Uterus (tissue), 4 donors: ENCODE data around the gene ANGEL1. TPM values are rescaled to one million over a fixed set of nuclear protein-coding genes. Genes with fewer than 3 reads are reported as not detected.

Source experiments
- DNase-seq, 2 donors: peaks; one replicate each; pipeline ENCODE4 v3.0.0-alpha.2; 2019 to 2020
- H3K27ac ChIP-seq, 2 donors: fragments of 200-600 bp; sonication (generic); 1 replicate in 1 of 2; 2 replicates in 1 of 2; pipeline ENCODE4 v1.5.1; 2016 to 2018
- H3K27me3 ChIP-seq, 2 donors: fragments of 200-600 bp; sonication (generic); one replicate each; pipeline ENCODE4 v1.5.1; 2018 to 2019; ENCODE audit warnings: control low read depth in 1 of 2
- H3K36me3 ChIP-seq, 2 donors: fragments of 200-600 bp; sonication (generic); one replicate each; pipeline ENCODE4 v1.5.1; 2019; ENCODE audit warnings: control low read depth in 1 of 2
- H3K4me1 ChIP-seq, 2 donors: fragments of 200-600 bp; sonication (generic); one replicate each; pipeline ENCODE4 v1.5.1; 2018 to 2019; ENCODE audit warnings: control low read depth in 1 of 2
- H3K4me3 ChIP-seq, 2 donors: fragments of 200-600 bp; sonication (generic); 1 replicate in 1 of 2; 2 replicates in 1 of 2; pipeline ENCODE4 v1.5.1; 2018 to 2019; ENCODE audit warnings: mild to moderate bottlenecking in 1 of 2
- H3K9me3 ChIP-seq, 2 donors: fragments of 200-600 bp; sonication (generic); one replicate each; pipeline ENCODE4 v1.5.1; 2019; ENCODE audit warnings: control low read depth in 1 of 2
- CTCF ChIP-seq, 4 experiments: fragments of 200-600 bp in 2 of 4; fragments of 450-650 bp in 2 of 4; sonication (generic) in 2 of 4; IDR thresholded peaks; one replicate each; pipeline ENCODE4 v1.5.1; 2016 to 2019; ENCODE audit warnings: antibody characterized with exemption in 4 of 4, mild to moderate bottlenecking in 2 of 4, moderate library complexity in 1 of 4
- POLR2A ChIP-seq, 2 donors: fragments of 450-650 bp; IDR thresholded peaks; one replicate each; pipeline ENCODE4 v1.6.1; 2016; ENCODE audit warnings: antibody characterized with exemption in 2 of 2, mild to moderate bottlenecking in 1 of 2, moderate library complexity in 1 of 2
- intact Hi-C: fragments of 100-400 bp; cut with DNase I; formaldehyde crosslinking; loops from one replicate; pipeline ENCODE4 v1.15.1; 2023; ENCODE audit warnings: low total_unique reads
- total RNA-seq, 4 donors: library from RNA; depleted of rRNA in 3 of 4; stranded (reverse); fragments of >200 nt in 3 of 4; gene quantifications; one replicate each; pipeline versions ENCODE4 v1.1.0 to v1.2.4, GENCODE V29; 2014 to 2023
- donor health status: DM: yes; HTN: yes; CAD: no.

Gene ANGEL1
- total RNA-seq, 4 donors from 2014 or later = 4.1 to 24.4 (median 10.5) TPM

DNA sequence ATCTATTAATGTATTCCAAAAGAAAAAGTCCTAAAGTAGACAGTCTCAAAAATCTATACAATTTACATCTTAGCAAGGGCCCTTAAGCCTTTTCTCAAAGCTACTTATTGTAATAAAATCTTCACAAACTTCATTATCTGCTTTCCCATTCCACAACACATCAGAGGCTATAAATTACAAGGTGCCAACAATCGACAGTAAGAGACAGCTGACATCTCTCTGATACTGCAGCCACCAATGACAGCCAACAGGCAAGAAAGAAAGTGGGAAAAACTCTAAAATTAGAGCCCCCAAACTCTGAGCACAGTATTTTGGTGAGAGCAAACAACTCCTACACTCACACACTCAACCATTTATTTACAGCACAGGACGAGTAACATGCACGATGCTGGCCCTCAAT, 2.2 kb downstream of the ANGEL1 start:
- no peaks in the 10 kb centered on the region for H3K27me3 ChIP-seq
- H3K9me3 ChIP-seq = no peaks in the 10 kb centered on the region
- DNase-seq = no peak
- no peak for TF ChIP-seq CTCF (IDR thresholded peaks at IDR 0.05)
- TF ChIP-seq POLR2A (IDR thresholded peaks at IDR 0.05) = no peak
- peaks cover 0 to 5% of the 10 kb centered on the region in 2 donors for H3K4me1 ChIP-seq
- H3K36me3 ChIP-seq = no peaks in the 10 kb centered on the region
- intact Hi-C loops = no loop called here
- H3K27ac ChIP-seq = peak overlapping the region in 1 of 2 donors; percentile 81
- H3K4me3 ChIP-seq = no peak overlapping the region

DNA sequence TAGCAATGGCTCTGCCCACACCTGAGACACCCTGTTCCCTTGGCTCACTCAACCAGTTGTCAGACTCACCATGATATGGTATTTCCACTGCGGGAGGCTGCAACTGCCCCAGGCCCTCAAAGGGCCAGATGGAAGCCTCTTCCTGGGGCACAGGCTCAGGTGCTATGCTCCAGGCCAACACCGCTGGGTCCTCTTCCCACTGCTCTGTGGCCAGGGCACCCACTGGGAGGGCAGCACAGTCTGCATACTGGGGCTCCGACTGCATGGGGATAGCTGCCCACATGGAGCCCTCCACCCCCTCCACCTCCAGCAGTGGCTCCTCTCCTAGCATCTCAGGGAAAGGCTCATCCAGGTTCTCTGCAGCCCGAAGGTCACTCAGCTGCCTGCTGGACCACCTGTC, 3.7 kb downstream of the ANGEL1 start:
- no peak overlapping the region for H3K27ac ChIP-seq
- no peaks in the 10 kb centered on the region for H3K9me3 ChIP-seq
- TF ChIP-seq POLR2A (IDR thresholded peaks at IDR 0.05) = no peak
- TF ChIP-seq CTCF (IDR thresholded peaks at IDR 0.05) = no peak
- H3K4me3 ChIP-seq = no peak overlapping the region
- H3K36me3 ChIP-seq = no peaks in the 10 kb centered on the region
- peaks cover 0 to 5% of the 10 kb centered on the region in 2 donors for H3K4me1 ChIP-seq
- no peaks in the 10 kb centered on the region for H3K27me3 ChIP-seq
- intact Hi-C loops = no loop called here
- no peak for DNase-seq

DNA sequence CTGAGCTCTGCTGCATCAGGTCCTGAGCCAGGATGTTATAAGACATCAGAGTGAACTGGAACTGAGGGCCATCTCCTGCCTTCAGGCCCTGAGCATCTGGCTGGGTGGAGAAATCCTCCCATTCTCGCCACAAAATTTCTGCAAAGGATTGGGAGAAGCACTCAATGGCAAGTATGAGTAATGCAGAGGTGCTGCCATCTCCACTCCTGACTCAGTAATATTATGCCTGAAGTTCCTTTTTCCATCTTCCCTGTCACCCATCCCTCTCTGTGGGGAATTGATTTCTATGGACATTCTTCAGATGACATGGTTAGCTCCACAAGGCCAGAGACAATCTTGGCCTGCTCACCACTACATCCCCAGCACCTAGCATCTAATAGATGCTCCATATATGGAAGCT, 4.7 kb downstream of the ANGEL1 start:
- Histone ChIP-seq H3K36me3 (no peaks in the 10 kb centered on the region), H3K4me3 (no peak overlapping the region), H3K27me3 (no peaks in the 10 kb centered on the region), H3K4me1 (peaks cover 0 to 5% of the 10 kb centered on the region in 2 donors), H3K27ac (no peak overlapping the region), H3K9me3 (no peaks in the 10 kb centered on the region)
- TF ChIP-seq POLR2A (IDR thresholded peaks at IDR 0.05) = no peak
- TF ChIP-seq CTCF (IDR thresholded peaks at IDR 0.05) = no peak
- intact Hi-C loops = no loop called here
- no peak for DNase-seq

DNA sequence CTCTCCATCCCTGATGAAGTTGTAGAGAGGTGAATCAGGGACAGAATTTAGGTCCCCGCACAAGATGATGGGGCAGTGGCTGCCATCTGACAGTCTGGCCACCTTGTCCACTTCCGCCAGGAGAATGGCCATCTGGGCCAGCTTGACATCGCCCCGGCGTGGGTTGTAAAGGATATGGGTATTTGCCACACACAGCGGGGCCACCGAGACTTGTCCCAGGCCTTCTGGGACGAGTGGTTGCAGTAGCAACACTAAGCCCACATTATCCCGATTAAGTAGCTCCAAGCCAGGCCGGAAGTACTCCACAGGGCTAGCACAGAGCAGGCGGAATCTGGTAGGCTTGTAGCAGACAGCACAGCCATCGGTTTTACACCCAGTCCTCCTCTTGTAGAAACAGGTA, 6.2 kb downstream of the ANGEL1 start:
- Histone ChIP-seq H3K4me1 (peaks cover 0 to 5% of the 10 kb centered on the region in 2 donors), H3K27ac (no peak overlapping the region), H3K27me3 (no peaks in the 10 kb centered on the region), H3K4me3 (no peak overlapping the region), H3K36me3 (no peaks in the 10 kb centered on the region), H3K9me3 (no peaks in the 10 kb centered on the region)
- DNase-seq = no peak
- intact Hi-C loops = no loop called here
- TF ChIP-seq CTCF (IDR thresholded peaks at IDR 0.05) (no peak), POLR2A (IDR thresholded peaks at IDR 0.05) (no peak)

DNA sequence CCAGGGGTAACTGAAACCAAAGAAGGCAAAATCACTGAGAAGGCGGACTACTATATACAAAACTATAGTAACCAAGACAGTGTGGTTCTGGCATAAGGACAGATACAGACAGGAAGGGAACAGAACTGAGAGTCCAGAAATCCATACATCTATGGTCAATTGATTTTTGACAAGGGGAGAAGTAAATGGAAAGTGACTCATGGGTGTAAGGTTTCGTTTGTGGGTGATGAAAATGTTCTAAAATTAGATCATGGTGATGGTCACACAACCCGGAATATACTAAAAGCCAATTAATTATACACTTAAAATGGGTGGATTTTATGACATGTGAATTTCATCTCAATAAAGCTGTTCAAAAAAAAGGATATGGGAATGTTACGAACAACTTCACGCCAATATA, 18.7 kb downstream of the ANGEL1 start:
- Histone ChIP-seq H3K36me3 (no peaks in the 10 kb centered on the region), H3K4me1 (no peaks in the 10 kb centered on the region), H3K27ac (no peak overlapping the region), H3K27me3 (no peaks in the 10 kb centered on the region), H3K4me3 (no peak overlapping the region), H3K9me3 (no peaks in the 10 kb centered on the region)
- DNase-seq = no peak
- TF ChIP-seq POLR2A (IDR thresholded peaks at IDR 0.05) (no peak), CTCF (IDR thresholded peaks at IDR 0.05) (no peak)
- intact Hi-C loops = no loop called here
